Measurements from ENCODE around the gene C13orf46. TPM values are rescaled to one million over a fixed set of nuclear protein-coding genes. Genes with fewer than 3 reads are reported as not detected.
A peak's percentile ranks its signal among the peaks of the same experiment; 100 is the strongest.

Gene C13orf46
- total RNA-seq, 2 experiments from 2014 or later = 0.21 TPM; not detected in 1

- Histone ChIP-seq H3K4me1 (ENCODE audit: insufficient read depth, low read length, poor library complexity, severe bottlenecking) (no peaks in the 10 kb centered on the region), H3K36me3 (ENCODE audit: insufficient read depth, low read length) (peaks cover 6% of the 10 kb centered on the region; the same call in 1 of the 2 replicates), H3K4me2 (ENCODE audit: low read length) (no peak overlapping the region), H3K4me3 (ENCODE audit: low read depth, low read length, poor library complexity, severe bottlenecking) (no peak overlapping the region), H3K79me2 (ENCODE audit: insufficient read depth, low read depth, low read length) (no peaks in the 10 kb centered on the region), H4K20me1 (ENCODE audit: insufficient read depth, low read length) (no peaks in the 10 kb centered on the region), H3K27ac (ENCODE audit: low read depth, low read length, poor library complexity, severe bottlenecking) (no peak overlapping the region), H3K9me2 (ENCODE audit: insufficient read depth, low read length) (no peaks in the 10 kb centered on the region), H3K9me3 (ENCODE audit: low read length) (no peaks in the 10 kb centered on the region), H2AFZ (ENCODE audit: low read length) (no peak overlapping the region)
- no peak for DNase-seq (ENCODE audit: low spot score)
- ChIA-PET POLR2A (no interaction called here), CTCF (ENCODE audit: unreplicated experiment) (no interaction called here)
- TF ChIP-seq, protein P1, sequence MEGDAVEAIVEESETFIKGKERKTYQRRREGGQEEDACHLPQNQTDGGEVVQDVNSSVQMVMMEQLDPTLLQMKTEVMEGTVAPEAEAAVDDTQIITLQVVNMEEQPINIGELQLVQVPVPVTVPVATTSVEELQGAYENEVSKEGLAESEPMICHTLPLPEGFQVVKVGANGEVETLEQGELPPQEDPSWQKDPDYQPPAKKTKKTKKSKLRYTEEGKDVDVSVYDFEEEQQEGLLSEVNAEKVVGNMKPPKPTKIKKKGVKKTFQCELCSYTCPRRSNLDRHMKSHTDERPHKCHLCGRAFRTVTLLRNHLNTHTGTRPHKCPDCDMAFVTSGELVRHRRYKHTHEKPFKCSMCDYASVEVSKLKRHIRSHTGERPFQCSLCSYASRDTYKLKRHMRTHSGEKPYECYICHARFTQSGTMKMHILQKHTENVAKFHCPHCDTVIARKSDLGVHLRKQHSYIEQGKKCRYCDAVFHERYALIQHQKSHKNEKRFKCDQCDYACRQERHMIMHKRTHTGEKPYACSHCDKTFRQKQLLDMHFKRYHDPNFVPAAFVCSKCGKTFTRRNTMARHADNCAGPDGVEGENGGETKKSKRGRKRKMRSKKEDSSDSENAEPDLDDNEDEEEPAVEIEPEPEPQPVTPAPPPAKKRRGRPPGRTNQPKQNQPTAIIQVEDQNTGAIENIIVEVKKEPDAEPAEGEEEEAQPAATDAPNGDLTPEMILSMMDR (conservative IDR thresholded peaks at IDR 0.05; ENCODE audit: low read length) = no peak
- TF ChIP-seq EZH2phosphoT487 (IDR thresholded peaks at IDR 0.05; ENCODE audit: borderline replicate concordance, low read depth, low read length) = no peak
- no TSS peak for BruUV-seq (replicated peaks)
- intact Hi-C loops (cut with micrococcal nuclease; ENCODE audit: unreplicated experiment) = no loop called here
Measured at GRCh38 chr13:113978741-113979481, 5.0 kb upstream of the C13orf46 start.

GRCh38 chr13:113977976-113978375 is 4.1 kb upstream of the C13orf46 start:
- intact Hi-C loops (cut with micrococcal nuclease; ENCODE audit: unreplicated experiment) = no loop called here
- Histone ChIP-seq H3K4me2 (ENCODE audit: low read length) (no peak overlapping the region), H3K9me3 (ENCODE audit: low read length) (no peaks in the 10 kb centered on the region), H3K27ac (ENCODE audit: low read depth, low read length, poor library complexity, severe bottlenecking) (no peak overlapping the region), H3K4me1 (ENCODE audit: insufficient read depth, low read length, poor library complexity, severe bottlenecking) (no peaks in the 10 kb centered on the region), H4K20me1 (ENCODE audit: insufficient read depth, low read length) (no peaks in the 10 kb centered on the region), H2AFZ (ENCODE audit: low read length) (no peak overlapping the region), H3K79me2 (ENCODE audit: insufficient read depth, low read depth, low read length) (no peaks in the 10 kb centered on the region), H3K4me3 (ENCODE audit: low read depth, low read length, poor library complexity, severe bottlenecking) (no peak overlapping the region), H3K9me2 (ENCODE audit: insufficient read depth, low read length) (no peaks in the 10 kb centered on the region), H3K36me3 (ENCODE audit: insufficient read depth, low read length) (peaks cover 6% of the 10 kb centered on the region; the same call in 1 of the 2 replicates)
- TF ChIP-seq EZH2phosphoT487 (IDR thresholded peaks at IDR 0.05; ENCODE audit: borderline replicate concordance, low read depth, low read length) = no peak
- TF ChIP-seq, protein P1 (conservative IDR thresholded peaks at IDR 0.05; ENCODE audit: low read length) = no peak
- TSS peak; percentile 82 for BruUV-seq (replicated peaks)
- CTCF ChIA-PET (ENCODE audit: unreplicated experiment) = no interaction called here
- DNase-seq (ENCODE audit: low spot score) = no peak
- POLR2A ChIA-PET = no interaction called here

All from OCI-LY7 (cell line).